Stimulated activated CD8-positive, alpha-beta memory T cell treated with anti-CD3 and anti-CD28 coated beads, Interleukin-4, amount 100 ng/mL, for 24 hours (primary cell): ENCODE data around the gene ZNF598.
"Not testable (repeated sequence)": the region's sequence is repeated elsewhere in the genome, so short reads cannot be mapped to it uniquely, and the experiment has no call there.

ENCODE experiments used
- DNase-seq: peaks from one replicate; pipeline ENCODE4 v3.0.0-alpha.2; 2020; ENCODE audit warnings: low read depth

The ZNF598 gene

DNA sequence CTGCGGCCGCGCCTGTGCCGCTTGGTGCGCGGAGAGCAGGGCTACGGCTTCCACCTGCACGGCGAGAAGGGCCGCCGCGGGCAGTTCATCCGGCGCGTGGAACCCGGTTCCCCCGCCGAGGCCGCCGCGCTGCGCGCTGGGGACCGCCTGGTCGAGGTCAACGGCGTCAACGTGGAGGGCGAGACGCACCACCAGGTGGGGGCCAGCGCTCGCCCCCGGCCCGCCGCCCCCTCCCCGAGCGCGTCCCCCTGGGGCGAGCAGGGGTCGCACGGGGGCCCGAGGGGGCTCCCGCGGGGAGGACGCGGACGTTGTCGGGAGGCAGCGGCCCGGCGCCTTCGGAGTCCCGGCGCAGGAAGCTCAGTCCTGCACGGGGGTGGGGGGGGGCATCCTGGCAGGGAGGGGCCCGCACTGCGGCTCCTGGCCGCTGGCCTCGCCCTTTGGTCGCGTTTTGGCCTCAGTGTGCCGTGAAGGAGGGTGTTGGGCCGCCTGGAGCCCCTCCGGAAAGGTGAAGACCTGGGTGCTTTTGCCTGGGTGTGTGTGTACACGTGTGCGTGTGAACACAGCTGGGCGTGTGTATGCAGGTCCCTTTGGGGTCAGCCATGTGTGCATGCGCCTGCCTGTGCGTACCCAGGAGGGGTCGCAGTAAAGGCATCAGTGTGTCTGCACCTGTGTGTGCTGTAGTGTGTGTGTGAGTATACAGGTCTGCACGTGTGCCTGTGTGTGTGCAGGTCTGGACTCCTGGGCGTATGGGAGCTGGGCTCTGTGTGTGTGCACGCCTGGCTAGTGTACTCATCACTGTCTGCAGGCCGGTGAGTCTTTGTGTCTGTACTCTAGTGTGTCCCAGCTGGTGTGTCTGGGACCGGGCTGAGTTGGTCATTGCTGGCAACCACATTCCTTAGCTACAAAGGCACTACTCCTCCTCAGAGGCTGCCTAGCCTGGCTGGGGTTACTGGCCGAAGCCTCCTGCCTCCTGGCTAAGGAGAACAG lies 17.7 kb upstream of the ZNF598 start:
- no peak for DNase-seq

DNA sequence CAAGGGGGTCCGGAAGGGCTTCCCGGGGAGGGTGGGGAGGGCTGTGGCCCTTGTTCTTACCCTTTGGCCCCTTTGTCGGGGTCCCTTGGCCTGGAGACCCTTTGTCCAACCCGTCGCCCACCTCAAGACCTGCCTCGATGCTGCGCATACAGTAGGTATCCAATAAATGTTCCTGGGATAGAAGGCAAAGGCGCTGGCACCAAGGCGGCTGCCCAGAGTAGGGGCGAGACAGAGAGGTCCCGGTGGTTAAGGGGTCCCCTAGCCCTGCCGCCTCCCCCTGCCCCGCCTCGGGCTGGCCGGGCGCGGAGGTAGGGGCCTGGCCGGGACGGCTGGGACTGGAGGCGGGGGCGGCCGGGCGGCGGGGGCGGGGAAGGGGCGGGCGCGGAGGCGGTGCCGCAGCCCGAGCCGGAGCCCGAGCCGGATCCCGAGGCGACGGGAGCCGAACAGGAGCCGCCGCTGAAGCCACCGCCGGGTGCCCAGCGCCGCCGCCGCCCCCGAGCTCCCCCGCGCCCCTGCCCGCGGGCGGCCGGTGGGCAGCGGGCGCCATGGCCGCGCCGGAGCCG lies 16.9 kb upstream of the ZNF598 start, which contains the start of gene NHERF2:
Gene NHERF2, plus strand, starts transcription at position 442 of the 563 bp plus-strand sequence. Its CDS starts 104 bp downstream, at position 546.
- DNase-seq = no peak

DNA sequence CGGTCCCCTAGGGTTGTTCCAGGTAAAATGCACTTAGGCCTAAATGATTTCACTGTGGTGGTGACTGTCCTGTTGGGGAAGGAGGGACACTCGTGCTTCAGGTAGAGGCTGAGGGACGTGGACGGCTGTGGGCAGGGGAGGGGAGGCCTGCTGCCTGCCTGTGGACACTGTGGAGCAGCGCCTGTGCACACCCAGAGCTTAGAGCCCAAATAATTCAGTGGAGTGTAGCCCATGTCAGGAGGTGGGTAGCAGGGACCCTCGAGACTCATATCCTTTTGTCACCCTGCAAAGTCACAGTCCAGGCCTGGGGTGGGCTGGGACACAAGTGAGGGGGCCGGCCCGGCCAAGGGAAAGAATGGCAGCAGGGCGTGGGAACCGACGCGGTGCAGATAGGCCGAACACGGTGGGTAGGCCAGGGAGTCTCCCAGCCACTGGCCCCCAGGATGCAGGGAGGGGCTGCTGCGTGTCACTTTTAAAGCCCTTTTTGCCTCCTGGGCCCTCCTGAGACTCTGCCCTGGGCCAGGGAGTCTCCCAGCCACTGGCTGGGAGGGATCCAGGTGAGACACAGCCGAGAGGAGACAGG lies 16.3 kb upstream of the ZNF598 start:
- DNase-seq = no peak

DNA sequence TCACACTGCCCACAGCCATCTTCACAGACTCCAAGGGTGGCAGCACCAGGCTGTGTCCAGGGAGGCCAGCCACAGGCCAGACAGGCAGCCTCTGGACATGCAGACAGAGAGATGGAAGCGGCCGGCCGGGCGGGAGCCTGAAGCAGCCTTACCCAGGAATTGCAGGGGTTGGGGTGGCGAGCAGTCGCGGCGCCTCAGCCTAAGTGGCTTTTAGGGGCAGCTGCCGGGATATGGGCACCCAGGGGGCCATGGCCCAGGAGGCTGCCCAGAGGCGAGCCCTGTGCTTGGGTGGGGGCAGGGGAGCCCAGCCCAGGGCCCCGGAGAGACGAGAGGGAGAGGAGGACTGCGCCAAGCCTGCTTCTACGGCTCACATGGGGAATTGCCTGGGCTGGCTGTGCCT lies 15.6 kb upstream of the ZNF598 start:
- DNase-seq = no peak

- no peak for DNase-seq
Observed at GRCh38 chr16:2024032-2024420, 14.4 kb upstream of the ZNF598 start.

DNA sequence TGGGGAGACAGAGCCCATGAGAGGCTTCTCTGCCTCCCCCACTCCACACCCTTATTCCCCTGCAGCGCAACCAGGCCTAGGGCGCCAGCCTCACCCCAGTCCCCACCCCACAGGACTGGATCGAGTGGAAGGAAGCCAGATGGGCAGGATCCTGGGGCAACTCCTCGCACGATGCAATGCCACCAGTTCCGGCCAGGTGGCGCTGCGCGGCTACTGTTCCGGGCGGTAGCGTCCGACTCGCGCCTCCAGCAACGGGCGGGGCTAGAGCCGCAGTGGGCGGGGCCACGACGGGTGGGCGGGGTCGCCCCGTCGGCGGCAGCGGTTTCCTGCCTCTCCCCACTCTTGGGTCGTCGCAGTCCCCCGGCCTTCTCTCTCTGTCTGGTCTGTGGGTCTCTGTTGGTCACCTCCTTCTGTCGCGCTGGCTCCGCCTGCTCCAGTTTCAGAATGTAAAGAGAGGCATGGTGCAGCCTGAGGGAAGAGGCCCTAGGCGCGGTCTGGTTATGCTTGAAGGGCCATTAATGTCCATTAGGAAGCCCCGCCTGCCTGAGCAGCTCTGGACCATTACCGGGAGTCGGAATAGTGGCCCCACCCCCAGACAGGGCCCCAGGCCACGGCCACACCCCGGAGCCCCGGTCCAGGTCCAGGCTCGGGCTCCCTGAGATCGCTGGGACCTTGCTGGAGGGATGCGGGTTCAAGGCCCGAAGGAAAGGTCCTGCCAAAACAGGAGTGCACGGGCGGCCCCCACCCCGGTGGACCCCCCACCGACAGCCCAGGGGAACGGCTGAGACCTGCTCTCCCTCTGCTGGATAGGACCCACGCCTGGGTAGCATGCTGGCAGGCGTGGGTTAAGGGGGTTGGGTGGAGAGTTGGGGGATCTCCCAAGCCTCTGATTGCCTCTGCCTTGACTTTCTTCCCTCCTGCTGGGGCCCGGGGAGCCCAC lies 13.7 kb upstream of the ZNF598 start:
- peak; percentile 94 for DNase-seq

DNA sequence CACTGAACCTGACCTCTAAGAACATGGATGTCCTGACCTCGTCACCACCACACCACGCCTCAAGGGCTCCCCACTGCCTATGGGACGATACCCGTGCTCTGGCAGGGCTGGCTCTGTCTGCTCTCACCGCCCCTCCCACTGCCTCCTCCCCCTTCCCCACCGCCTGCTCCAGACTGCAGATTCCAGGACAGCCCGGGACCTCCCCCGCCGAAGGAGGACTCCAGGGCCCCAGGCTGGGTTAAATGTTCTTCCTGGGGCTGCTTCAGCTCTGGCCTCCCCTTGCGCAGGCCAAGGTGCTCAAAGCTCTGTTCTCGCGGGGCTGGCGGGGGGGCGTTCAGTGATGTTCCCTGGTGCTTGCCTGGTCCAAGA lies 13.1 kb upstream of the ZNF598 start:
- no peak for DNase-seq

DNA sequence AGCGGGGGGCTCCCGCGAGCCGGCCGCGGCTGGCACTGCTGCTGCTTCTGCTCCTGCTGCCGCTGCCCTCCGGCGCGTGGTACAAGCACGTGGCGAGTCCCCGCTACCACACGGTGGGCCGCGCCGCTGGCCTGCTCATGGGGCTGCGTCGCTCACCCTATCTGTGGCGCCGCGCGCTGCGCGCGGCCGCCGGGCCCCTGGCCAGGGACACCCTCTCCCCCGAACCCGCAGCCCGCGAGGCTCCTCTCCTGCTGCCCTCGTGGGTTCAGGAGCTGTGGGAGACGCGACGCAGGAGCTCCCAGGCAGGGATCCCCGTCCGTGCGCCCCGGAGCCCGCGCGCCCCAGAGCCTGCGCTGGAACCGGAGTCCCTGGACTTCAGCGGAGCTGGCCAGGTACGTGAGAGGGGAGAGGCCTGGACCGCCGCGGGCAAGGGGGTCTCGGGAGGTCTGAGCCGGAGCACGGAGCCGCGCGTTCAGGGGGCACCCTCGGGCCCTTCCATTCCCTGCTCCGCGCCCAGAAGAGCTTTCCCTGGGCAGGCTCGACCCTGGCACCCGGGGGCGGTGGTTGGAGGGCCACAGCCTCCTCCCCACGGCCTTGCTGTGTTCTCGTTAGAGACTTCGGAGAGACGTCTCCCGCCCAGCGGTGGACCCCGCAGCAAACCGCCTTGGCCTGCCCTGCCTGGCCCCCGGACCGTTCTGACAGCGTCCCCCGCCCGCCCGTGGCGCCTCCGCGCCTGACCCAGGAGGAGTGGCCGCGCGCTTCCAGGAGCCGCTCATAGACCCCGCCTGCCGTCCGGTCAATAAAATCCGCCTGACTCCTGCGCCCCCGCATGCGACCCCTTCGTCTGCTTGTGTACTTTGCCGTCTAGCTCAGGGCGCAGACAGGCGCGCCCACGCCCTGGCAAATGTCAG lies 10.6 kb upstream of the ZNF598 start:
- no peak for DNase-seq

DNA sequence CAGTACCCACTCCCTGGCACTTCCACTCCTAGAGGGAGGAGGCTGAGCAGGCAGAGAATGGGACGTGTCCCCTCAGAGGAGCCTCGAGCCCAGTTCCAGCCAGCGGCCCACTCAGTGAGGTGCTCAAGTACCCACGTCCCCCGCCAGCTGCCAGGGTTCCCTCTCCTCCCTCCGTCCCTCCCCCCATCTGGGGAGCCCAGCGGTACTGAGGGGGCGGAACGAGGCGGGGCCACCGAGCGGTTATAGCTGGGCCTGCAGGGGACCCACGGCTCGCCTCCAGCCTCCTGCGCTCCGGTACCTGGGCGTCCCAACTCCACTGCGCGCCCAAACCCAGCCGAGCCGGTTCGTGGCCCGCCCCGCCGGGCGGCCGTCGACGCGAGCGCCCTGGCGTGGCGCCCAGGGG lies 9.9 kb upstream of the ZNF598 start, which contains the start of gene NPW:
Gene NPW, plus strand, starts transcription at position 268 of the 403 bp plus-strand sequence.
- DNase-seq = peak; percentile 41

DNA sequence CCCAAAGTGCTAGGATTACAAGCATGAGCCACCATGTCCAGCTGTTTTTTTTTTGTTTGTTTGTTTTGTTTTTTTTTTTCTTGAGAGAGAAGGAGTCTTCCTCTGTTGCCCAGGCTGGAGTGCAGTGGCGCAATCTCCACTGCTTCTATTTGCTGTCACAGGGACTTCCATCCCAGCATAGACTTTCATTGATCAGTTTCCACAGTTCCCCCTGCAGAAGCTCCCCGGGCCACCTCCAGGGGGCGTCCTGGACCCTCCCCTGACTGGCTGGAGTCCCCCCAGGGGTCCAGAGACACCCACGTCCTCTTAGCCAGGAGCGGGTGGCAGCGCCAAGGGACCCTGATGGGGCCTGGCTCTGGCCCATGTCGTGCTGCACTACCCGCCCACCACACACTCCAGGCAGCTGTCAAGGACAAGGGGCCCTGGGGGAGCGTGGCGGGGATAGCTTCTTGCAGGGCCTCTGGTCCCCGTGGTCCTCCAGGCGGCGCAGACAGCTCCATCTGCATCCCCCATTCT lies 6.8 kb upstream of the ZNF598 start:
- no peak for DNase-seq

DNA sequence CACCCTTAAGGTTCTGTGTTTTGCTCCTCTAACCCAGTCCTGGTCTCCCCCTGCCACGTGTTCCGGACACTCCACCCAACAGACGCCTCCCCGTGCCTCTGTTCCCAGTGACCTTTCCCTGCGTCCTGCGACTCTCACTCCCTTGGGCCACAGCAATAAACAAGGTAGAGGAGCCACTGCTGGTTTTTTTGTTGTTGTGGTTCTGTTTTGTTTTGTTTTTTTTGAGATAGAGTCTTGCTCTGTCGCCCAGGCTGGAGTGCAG lies 6.3 kb upstream of the ZNF598 start:
- DNase-seq = no peak

- DNase-seq = no peak
Observed at GRCh38 chr16:2015117-2015946, 5.7 kb upstream of the ZNF598 start.

DNA sequence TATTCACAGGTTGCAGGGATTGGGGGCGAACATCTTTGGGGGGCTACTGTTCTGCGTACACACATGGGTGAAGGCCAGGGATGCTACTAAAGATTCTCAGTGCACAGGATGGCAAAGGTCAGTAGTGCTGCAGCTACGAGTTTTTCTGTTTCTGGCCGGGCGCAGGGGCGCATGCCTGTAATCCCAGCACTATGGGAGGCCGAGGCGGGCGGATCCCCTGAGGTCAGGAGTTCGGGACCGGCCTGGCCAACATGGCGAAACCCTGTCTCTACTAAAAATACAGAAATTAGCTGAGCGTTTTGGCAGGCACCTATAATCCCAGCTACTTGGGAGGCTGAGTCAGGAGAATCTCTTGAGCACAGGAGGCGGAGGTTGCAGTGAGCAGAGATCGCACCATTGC lies 3.9 kb upstream of the ZNF598 start:
- DNase-seq = no peak

DNA sequence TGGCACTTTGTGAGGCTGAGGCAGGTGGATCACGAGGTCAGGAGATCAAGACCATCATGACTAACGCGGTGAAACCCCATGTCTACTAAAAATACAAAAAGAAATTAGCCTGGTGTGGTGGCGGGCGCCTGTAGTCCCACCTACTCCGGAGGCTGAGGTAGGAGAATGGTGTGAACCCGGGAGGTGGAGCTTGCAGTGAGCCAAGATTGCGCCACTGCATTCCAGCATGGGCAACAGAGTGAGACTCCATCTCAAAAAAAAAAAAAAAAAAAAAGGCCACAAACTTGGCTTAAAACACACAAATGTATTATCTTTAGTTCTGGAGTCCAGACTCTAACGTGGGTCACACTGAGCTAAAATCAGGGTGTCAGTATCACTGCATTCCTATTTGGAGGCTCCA lies 2.1 kb upstream of the ZNF598 start:
- not testable (repeated sequence) for DNase-seq

DNA sequence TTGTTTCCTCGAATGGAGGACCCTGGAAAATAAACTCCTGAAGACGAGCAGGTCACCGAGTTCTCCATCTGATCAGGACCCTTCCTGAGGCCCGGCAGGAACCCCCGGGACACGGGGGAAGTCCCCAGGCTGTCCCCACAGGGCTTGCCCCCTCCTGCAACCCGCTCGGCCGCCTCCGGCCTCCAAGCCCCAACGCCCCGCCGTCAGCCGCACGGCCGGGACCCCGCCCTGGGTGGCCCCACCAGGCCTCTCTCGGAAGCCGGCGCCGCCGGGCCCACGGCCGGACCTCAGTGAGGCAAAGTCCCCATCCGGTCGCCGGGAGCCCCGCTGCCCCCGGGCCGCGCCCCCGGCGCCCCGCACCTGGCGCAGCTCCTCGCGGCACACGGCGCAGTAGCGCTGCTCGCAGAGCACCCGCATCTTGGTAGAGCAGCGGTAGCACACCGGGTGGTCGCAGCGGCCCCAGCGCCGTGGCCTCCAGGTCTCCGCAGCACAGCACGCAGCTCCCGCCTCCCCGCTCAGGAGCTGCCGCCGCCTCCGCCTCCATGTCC lies 383 bp downstream of the ZNF598 start:
- DNase-seq = no peak

DNA sequence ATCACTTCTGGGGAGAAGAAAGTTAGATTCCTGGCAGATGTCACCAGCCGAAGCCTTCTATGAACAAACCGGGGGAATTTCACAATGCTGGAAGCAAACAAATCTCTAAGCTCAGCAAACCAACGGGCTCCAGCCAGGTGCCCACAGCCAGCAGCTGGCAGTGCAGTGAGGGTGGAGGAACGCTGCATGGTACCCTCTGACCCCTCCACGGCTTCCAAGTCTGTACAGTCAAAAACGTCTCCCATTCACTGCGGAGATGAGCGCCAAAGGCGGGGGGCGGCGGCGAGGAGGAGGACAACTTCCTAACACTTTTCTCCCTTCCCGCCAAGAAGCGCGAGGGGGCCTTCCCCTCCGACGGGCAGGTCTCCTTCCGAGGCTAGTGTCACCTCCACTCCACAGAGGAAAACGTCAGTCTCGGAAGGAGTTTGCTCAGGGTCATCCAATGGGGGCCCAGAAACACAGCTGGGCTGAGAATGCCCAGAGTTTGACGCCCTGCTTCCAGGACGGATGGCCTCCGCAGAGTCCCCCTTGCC lies 924 bp downstream of the ZNF598 start:
- DNase-seq = no peak

DNA sequence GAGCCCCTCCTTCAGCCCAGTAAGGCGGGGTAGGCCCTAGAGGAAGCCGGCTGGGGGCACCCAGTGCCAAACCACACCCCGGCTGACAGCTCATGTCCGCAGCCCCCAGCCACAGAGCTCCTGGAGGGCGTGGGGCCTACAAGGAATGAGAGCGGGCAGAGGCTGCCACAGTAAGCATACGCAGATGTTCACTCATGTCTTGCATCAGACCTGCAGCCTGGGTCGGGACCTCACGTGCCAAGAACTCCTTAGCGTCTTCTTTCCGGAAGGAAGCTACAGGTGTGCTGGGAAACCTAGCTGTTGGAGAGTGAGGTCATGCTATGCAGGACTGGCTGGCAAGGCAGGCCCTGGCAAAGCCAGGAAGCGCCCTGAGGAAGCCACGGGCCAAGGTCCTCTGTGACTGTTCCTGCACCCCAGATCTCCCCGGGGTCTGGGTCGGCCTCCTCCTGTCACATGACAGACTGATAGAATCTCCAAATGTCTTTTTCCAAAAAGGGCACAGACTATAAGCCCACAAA lies 1.6 kb downstream of the ZNF598 start:
- DNase-seq = no peak

GRCh38 chr16:2007081-2007836 lies 2.4 kb downstream of the ZNF598 start:
- no peak for DNase-seq
